Thyroid gland (tissue), 4 donors: ENCODE results near the gene ME3.

Source experiments
- CTCF ChIP-seq, 6 experiments: fragments of 200-600 bp in 3 of 6; fragments of 450-650 bp in 3 of 6; sonication (generic) in 3 of 6; IDR thresholded peaks; one replicate each; pipeline ENCODE4 v1.5.1; 2016 to 2019; ENCODE audit warnings: antibody characterized with exemption in 6 of 6, mild to moderate bottlenecking in 2 of 6, inconsistent platforms in 1 of 6, moderate library complexity in 1 of 6
- POLR2A ChIP-seq, 2 donors: fragments of 450-650 bp; IDR thresholded peaks; one replicate each; pipeline ENCODE4 v1.6.1; 2017; ENCODE audit warnings: antibody characterized with exemption in 2 of 2, mild to moderate bottlenecking in 2 of 2, moderate library complexity in 1 of 2

GRCh38 chr11:86720546-86720945 is 48.1 kb upstream of the ME3 start:
- TF ChIP-seq POLR2A (IDR thresholded peaks at IDR 0.05) (no peak), CTCF (IDR thresholded peaks at IDR 0.05) (no peak)
